Measurements from ENCODE around the gene ZNF592. TPM values are rescaled to one million over a fixed set of nuclear protein-coding genes. Genes with fewer than 3 reads are reported as not detected.
A peak's percentile ranks its signal among the peaks of the same experiment; 100 is the strongest.

ZNF592 gene
- total and polyA plus RNA-seq, 2 experiments from 2014 or later: 14.4 to 17.6 TPM

GRCh38 chr15:84819291-84819768 lies 70.9 kb downstream of the ZNF592 start:
- Histone ChIP-seq H3K4me3 (no peak overlapping the region), H3K27ac (peak overlapping the region; percentile 99), H3K9me3 (ENCODE audit: low read depth) (no peaks in the 10 kb centered on the region), H3K79me2 (peaks cover 48% of the 10 kb centered on the region), H3K9me2 (replicated peaks; ENCODE audit: insufficient read depth) (no peaks in the 10 kb centered on the region), H3K4me1 (ENCODE audit: insufficient read depth) (peaks cover 34% of the 10 kb centered on the region), H3K27me3 (no peaks in the 10 kb centered on the region), H3K4me2 (peak overlapping the region; percentile 67), H3K36me3 (replicated peaks; ENCODE audit: insufficient read depth, low read depth) (no peaks in the 10 kb centered on the region), H2AFZ (no peak overlapping the region), H4K20me1 (ENCODE audit: insufficient read depth, poor library complexity, severe bottlenecking) (no peaks in the 10 kb centered on the region)
- 37% methylated on average over 3 of the region's 3 CpGs for WGBS (ENCODE audit: low lambda C conversion rate, missing lambda C conversion rate)
- TF ChIP-seq CTCF (IDR thresholded peaks at IDR 0.05; ENCODE audit: poor library complexity): no peak
- DNase-seq (ENCODE audit: low spot score): peak; percentile 44

GRCh38 chr15:84819791-84820190 lies 71.4 kb downstream of the ZNF592 start:
- Histone ChIP-seq H3K4me2 (peak overlapping the region; percentile 67), H3K36me3 (replicated peaks; ENCODE audit: insufficient read depth, low read depth) (no peaks in the 10 kb centered on the region), H3K4me3 (no peak overlapping the region), H3K27ac (peak overlapping the region; percentile 99), H3K9me3 (ENCODE audit: low read depth) (no peaks in the 10 kb centered on the region), H3K4me1 (ENCODE audit: insufficient read depth) (peaks cover 34% of the 10 kb centered on the region), H4K20me1 (ENCODE audit: insufficient read depth, poor library complexity, severe bottlenecking) (no peaks in the 10 kb centered on the region), H3K27me3 (no peaks in the 10 kb centered on the region), H2AFZ (no peak overlapping the region), H3K9me2 (replicated peaks; ENCODE audit: insufficient read depth) (no peaks in the 10 kb centered on the region), H3K79me2 (peaks cover 48% of the 10 kb centered on the region)
- DNase-seq (ENCODE audit: low spot score): no peak
- TF ChIP-seq EZH2 (IDR thresholded peaks at IDR 0.05; ENCODE audit: borderline replicate concordance) (no peak), CTCF (IDR thresholded peaks at IDR 0.05; ENCODE audit: poor library complexity) (no peak), EZH2phosphoT487 (IDR thresholded peaks at IDR 0.05; ENCODE audit: low read depth, severe bottlenecking, unreplicated experiment) (no peak)
- 93% methylated on average over 2 of the region's 2 CpGs for WGBS (ENCODE audit: low lambda C conversion rate, missing lambda C conversion rate)

- no peaks in the 10 kb centered on the region for H4K20me1 ChIP-seq (ENCODE audit: insufficient read depth, poor library complexity, severe bottlenecking)
- H2AFZ ChIP-seq: no peak overlapping the region
- H3K79me2 ChIP-seq: peaks cover 48% of the 10 kb centered on the region
- H3K4me2 ChIP-seq: no peak overlapping the region
- no peaks in the 10 kb centered on the region for H3K9me2 ChIP-seq (replicated peaks; ENCODE audit: insufficient read depth)
- no peak overlapping the region for H3K4me3 ChIP-seq
- peaks cover 34% of the 10 kb centered on the region for H3K4me1 ChIP-seq (ENCODE audit: insufficient read depth)
- no peak for DNase-seq (ENCODE audit: low spot score)
- H3K27me3 ChIP-seq: no peaks in the 10 kb centered on the region
- WGBS (ENCODE audit: low lambda C conversion rate, missing lambda C conversion rate): 72% methylated on average over 8 of the region's 8 CpGs
- TF ChIP-seq EZH2 (IDR thresholded peaks at IDR 0.05; ENCODE audit: borderline replicate concordance) (no peak), CTCF (IDR thresholded peaks at IDR 0.05; ENCODE audit: poor library complexity) (peak; percentile 6)
- H3K36me3 ChIP-seq (replicated peaks; ENCODE audit: insufficient read depth, low read depth): no peaks in the 10 kb centered on the region
- H3K27ac ChIP-seq: no peak overlapping the region
- no peaks in the 10 kb centered on the region for H3K9me3 ChIP-seq (ENCODE audit: low read depth)
Measured at GRCh38 chr15:84821501-84822021, 73.2 kb downstream of the ZNF592 start.

Data from hepatocyte (in vitro differentiated cells).